Umbilical cord (tissue), 2 donors: ENCODE data around the gene CDKAL1. TPM values are rescaled to one million over a fixed set of nuclear protein-coding genes. Genes with fewer than 3 reads are reported as not detected.
"Not testable (repeated sequence)": the region's sequence is repeated elsewhere in the genome, so short reads cannot be mapped to it uniquely, and the experiment has no call there.

ENCODE experiments used
- DNase-seq: peaks from one replicate; pipeline ENCODE4 v3.0.0-alpha.2; 2015; ENCODE audit warnings: low spot score
- total RNA-seq: library from RNA; depleted of rRNA; stranded (reverse); fragments of >200 nt; gene quantifications from one replicate; pipeline ENCODE4 v1.2.3, GENCODE V29; 2014; ENCODE audit warnings: low replicate concordance; ENCODE audit not compliant: insufficient read depth

The CDKAL1 gene
- total RNA-seq, 1 donor from 2014 or later = 24.6 TPM

DNA sequence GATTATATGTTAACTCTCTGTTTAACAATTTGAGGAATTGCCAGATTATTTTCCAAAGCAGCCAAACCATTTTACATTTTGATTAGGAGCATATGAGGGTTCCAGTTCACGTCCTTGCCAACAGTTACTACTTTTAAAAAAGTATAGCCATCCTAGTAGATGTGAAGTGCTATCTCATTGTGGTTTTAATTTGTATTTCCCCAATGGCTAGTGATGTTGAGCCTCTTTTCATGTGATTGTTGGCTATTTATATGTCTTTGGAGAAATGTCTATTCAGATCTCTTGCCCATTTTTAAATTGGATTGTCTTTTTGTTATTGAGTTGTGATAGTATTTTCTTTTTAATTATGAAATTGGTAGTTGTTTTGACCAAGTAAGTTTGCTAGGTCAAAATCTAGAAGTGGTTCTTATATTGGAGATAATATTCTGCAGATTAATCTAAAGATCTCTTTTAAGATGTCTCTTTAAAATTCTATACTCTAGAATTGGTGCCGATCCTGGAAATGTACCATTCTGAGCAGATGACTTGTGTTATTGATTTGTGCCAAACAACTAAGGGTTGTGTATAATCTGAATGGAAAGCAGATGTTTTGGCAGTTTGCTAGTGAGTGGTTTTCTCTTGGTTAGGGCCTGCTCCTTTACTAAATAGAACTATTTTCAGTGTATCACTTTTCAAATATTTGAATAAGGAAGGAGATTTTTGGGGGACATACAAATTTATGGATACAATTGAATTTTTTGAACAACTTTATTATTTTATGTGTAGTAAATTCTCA, 99.5 kb downstream of the CDKAL1 start:
- DNase-seq = no peak

DNA sequence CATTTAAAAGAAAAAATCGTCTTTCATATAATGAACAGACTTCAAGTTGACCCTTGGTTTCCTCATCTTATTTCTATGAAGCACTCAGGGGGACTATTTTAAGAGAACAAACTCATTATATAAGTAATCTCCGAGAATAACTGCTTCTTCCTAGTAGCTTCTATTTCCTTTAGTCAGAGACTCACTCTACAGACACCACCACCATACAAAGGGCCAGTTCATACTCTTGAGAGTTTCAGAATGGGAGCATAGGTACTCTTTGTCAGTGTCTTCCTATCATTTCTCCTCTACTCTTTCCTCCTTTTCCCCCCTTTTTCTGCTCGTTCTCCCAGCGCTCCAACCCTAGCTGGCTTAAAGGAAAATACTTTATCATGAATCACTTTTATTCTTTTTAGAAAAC, 104.9 kb downstream of the CDKAL1 start:
- DNase-seq = no peak

DNA sequence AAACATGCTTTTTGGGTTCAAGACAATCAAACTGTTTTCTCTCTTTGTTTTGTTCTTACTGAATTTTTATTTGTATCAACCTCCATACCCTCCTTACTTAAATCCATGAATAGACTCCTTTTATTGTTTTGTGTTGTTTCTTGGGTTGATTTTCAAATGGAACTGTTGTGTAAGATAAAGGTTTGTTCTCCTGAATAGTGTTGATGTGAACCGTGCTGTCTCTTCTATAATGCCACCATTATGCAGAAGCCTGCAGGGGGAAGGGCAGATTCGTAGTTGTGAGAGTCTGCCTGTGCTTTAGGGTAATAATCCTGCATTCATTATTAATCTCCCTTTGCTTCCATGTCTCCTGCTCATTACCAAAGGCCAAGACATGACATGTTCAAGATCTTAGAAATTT, 105.9 kb downstream of the CDKAL1 start:
- DNase-seq = no peak

DNA sequence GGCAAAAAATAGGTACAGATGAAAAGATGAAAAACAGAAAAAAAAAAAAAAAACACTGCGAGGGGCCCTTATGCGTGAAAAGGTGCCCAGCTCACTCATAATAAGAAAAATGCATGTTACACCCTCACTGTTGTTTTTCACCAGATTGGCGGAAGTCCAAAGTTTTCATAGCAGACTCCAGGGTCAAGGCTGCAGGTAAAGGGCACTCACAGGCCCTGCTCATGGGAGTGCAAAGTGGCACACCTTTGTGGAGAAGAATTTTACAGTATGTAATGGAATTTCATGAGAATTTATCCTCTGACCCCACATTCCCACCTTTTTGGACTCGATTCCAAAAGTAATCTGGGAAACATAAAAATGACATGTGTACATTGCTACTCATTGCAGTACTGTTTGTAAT, 108.2 kb downstream of the CDKAL1 start:
- no peak for DNase-seq

DNA sequence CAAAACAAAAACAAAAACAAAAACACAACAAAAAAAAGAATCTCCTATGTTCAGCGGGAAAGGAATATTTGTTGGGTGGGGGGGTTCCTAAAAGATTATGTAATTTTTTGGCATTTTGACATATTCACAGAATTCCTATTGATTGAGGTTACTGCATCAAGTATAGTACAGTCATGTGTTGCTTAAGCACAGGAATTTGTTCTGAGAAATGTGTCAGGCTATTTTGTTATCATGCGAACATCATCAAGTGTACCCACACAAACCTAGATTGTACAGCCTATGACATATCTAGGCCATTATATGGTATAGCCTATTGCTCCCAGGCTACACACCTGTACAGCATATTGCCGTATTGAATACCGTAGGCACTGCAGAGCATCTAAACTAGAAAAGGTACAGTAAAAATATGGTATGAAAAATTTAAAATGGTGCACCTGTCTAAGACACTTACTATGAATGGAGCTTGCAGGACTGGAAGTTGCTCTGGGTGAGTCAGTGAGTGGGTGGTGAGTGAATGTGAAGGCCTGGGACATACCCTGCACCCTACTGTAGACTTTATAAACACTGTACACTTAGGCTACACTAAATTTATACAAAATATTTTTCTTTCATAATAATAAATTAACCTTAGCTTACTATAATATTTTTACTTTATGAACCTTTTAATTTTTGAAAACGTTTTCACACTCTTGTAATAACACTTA, 110.6 kb downstream of the CDKAL1 start:
- no peak for DNase-seq

DNA sequence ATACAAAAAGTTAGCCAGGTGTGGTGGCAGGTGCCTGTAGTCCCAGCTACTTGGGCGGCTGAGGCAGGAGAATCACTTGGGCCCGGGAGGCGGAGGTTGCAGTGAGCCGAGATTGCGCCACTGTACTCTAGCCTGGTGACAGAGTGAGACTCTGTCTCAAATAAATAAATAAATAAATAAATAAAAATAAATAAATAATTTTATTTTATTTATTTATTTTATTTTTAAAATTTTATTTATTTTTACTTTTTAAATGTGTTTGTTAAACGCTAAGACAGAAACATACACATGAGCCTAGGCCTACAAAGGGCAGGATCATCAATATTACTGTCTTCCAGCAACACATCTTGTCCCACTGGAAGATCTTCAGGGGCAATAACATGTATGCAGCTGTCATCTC, 111.3 kb downstream of the CDKAL1 start:
- DNase-seq = not testable (repeated sequence)

DNA sequence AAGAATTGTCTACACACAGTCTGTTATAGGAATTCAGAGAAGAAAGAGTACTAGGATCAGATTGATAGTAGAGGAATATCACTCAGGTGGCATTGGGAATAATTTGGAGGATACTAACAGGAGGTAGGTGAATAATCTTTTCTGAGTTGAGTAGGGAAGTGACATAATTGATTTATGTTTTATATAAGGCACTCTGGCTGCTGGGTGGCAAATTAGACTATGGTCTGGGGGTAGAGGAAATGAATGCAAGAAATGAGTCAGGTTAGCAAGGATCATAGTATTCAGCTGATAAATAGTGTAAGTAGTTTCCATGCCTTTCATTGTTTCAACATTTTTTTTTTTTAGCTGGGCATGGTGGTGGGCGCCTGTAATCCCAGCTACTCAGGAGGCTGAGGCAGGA, 113.3 kb downstream of the CDKAL1 start:
- DNase-seq = no peak

DNA sequence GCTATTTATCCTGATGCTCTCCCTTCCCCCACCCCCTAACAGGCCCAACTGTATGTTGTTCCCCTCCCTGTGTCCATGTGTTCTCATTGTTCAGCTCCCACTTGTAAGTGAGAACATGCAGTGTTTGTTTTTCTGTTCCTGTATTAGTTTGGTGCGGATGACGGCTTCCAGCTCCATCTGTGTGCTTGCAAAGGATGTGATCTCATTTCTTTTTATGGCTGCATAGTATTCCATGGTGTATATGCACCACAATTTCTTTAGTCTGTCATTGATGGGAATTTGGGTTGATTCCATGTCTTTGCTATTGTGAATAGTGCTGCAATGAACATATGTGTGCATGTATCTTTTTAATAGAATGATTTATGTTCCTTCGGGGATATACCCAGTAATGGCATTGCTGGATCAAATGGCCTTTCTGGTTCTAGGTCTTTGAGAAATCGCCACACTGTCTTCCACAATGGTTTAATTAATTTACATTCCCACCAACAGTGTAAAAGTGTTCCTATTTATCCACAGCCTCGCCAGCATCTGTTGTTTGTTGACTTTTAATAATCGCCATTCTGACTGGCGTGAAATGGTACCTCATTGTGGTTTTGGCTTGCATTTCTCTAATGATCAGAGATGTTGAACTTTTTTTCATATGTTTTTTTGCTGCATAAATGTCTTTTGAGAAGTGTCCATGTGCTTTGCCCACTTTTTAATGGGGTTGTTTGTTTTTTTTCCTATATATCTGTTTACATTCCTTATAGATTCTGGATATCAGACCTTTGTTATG, 115.6 kb downstream of the CDKAL1 start:
- DNase-seq = not testable (repeated sequence)

DNA sequence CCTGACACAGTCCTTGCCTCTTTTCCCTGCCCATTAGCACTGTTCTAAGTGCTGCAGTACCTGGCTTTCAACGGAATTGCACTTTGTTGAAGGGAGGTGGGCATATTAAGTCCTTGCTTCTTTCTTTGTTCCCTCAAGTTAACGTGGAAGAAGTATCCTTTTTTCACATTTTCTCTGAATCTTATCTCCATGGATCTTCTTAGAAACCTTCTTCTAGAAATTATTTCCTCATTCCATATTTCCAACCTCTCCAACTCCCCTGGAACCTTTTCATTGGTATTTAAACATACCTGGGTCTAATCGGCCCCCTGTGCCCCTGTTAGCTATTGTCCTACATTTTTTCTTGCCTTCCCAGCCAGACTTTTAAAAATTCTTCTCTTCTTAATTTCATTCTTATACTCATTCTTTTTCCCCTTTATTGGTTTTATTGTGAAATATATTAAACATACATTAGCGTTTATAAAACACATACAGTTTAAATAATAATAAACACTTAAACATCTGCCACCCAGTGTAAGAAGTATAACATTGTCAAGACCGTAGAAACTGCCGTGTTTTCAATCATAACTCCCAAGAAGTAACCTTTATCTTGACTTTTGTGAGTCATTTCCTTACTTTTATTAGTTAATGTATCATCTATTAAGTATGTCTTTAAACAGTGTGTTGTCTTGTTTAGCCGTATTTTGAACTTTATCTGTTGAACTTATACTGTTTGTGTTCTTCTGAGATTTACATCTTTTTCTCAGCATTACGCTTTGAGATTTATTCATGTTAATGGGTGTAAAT, 118.2 kb downstream of the CDKAL1 start:
- no peak for DNase-seq

DNA sequence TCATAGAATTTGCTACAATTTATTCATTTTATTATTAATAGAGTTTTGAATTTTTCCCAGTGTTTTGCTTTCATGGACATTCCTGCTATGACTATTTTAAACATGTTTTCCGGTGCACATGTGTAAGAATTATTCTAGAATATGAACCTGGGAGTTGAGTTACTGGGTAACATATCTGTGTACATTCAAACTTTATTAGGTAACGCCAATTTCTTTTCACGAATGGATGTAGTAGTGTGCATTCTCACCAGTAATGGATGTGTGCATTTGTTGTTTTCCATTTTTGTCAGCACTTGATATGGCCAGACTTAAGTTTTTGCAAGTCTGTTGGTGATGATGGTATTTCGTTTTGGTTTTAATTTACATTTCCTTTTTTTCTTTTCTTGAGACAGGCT, 118.8 kb downstream of the CDKAL1 start:
- DNase-seq = no peak

DNA sequence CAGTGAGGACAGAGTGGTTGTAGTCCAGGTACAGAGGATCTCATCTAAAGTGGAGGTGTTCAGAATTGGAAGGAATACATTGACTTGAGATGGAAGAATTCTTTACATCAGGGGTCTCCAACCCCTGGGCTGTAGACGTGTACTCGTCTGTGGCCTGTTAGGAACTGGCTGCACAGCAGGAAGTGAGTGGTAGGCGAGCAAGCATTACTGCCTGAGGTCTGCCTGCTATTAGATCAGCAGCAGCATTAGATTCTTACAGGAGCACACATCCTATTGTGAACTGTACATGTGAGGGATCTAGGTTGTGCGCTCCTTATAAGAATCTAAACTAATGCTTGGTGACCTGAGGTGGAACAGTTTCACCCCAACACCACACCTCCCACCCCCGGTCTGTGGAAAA, 121.1 kb downstream of the CDKAL1 start:
- no peak for DNase-seq

DNA sequence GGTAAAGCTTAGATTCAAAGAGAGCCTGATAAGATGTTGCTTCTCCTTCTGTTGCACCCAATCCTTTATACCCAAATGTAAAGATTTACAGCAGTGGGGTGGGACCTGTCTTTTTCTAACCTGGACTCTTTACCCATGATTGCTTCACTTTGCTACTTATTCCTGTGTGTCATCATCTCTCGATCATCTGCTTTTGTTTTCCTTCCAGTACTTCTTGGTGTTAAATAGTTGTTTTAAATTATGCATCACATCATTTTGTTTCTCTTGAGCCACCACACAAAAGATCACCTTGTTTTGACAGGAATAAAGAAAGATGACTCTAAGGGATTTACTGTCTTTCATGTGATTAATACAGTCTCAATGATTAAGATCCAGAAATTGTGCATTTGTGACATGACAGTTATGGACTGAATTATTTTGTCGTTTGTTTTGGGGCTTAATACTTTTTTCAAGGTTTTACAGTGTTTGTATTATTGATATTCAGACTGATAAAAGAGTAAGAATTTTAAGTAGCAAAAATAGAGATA, 123.1 kb downstream of the CDKAL1 start:
- no peak for DNase-seq

DNA sequence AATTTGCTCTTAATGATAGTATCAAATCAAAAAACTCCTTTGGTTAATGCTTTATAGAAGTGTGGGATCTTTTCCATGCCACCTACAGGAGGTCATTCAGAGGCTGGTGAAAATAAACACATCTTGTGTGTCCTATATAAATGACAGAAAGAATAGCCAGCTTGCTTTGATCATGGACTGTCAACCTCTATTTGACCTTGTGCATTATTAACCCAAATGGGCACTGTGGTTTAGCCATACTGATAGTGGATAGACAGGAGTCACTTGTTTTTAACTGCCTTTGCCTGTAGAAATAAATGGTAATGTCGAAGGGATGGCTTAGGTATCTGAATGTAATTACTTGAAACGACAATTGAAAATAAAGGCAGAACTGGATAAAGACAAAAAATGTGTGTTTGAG, 123.8 kb downstream of the CDKAL1 start:
- no peak for DNase-seq

DNA sequence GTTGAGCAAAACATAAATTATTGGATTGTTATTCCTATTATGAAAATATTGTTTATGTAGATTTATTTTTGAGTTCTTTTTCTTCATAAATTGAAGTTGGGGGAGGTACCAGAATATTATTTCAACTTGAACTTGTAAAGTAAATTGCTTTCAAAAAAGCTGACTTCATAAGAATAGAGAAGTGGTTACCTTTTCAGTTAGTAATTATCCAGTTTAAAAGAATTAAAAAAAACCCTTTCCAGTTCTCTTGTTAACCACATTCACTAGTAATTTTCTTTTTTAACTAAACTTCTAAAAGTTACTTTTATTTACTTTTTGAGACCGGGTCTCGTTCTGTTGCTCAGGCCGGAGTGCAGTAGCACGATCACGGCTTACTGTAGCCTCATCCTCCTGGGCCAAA, 124.3 kb downstream of the CDKAL1 start:
- DNase-seq = no peak

DNA sequence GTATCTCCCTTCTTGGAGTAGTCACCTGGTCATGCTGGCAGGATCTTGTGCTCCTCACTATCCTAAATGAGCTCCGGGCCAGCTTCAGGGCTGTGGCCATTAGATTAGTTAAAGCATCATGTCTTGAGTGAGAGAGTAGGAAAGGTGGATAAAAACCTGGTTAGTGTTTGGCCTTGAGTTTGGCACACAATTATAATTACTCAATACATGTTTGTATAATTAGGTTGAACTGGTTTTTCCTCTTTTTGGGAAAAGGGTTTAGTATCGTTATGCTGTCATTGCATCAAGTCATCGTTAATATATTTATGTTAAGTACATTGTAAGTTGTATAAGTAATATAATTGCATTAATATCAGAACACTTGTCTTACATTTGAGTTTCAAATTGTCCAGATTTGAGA, 126.3 kb downstream of the CDKAL1 start:
- no peak for DNase-seq

DNA sequence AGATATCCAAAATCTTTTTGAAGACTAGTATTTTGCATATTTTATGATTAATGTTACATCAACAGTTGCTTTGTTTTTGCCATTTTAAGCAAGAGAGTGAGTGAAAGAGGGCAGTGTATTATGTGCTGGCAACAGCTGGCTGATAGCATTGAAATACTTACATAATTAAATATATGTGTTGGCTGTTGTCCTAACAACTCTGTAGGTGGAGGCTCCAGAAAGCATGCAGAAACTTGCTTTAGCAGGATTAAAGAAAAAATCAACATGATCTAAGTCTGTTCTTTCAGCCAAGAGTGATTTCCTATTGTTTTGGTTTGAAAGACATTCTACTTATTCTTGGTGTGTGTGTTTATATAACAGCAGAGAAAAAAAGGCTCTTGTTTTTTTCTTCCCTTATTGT, 127.5 kb downstream of the CDKAL1 start:
- DNase-seq = peak; percentile 58

DNA sequence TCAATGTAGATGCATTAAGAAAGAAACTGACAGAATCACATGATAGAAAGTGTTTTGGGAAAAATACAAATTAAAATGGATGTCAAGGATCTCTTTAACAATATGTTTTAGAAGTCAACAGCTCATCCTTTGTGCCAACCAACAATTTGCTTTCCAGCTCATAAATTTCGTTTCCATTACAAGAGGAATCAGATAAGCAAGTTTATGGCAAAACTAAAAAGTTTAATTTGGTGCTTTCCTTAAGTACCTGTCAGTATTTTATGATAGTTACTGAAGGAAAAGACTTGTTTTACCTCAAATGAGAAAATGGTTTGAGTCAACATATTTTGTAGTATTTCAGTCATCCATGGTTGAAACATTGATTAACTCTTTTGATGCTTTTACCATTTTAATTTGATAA, 130.0 kb downstream of the CDKAL1 start:
- no peak for DNase-seq

DNA sequence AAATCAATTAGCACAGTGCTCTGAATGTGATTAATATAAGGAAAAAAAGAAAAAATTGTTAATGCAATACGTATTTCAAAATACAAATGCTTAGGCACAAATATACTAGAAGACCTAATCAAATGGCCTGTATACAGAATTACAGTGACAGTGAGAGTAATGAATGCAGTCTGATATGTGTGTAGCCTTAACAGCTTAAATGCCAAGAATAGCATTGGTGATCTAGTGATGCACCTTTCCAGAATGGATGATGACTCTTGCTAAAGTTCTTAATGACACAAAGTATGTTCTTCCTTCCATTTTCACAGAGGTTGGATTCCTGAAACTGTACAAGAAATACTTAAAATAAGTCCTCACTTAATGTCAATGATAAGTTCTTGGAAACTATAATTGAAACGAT, 131.0 kb downstream of the CDKAL1 start:
- no peak for DNase-seq

DNA sequence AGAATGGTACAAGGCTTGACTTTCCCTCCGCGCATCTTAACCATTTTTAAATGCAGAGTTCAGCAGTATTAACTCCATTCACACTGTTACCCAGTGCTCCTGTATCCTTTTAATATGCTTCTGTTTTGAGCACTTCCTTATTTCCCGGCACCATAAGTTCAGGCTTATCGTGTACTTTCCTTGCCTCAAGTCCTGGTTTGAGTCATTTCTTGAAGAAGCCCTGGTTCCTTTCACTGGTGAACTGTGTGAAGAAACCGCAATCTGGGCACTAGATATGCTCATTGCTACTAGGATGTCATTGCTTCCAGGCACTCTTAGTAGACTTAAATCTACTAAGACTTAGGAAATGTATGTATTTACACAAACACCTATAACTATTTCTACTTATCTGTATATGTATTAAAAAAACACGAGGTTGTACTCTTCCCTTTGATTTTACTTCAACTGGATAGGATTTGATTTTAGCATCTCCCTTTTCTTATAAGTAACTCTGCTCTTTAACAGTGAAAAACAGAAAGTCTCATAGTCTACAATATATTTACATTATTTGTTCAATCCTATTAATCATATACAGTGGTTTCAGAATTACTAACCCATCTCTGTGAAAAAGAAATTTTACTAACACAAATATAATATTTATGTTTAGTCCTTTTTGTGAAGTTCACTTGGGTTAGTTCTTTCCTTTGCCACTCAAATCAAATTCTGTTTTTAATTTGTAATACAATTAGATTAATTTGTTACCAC, 135.5 kb downstream of the CDKAL1 start:
- DNase-seq = no peak

DNA sequence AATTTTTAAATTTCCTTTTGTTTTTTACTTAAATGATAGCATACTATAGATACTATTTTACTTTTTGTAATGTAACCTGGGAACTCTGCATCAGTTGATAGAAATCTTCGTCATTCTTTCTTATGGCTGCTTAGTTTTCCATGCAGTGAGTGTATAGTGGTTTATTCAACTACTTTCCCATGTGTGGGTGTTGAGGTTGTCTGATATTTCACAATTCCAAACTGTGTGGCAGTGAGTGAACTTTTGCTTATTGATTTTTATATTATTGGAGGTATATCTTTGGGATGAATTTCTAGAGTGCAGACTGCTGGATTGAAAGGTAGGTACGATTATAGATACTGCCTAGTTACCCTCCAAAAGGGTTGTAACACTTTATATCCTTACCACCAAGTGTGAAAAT, 136.5 kb downstream of the CDKAL1 start:
- DNase-seq = no peak

DNA sequence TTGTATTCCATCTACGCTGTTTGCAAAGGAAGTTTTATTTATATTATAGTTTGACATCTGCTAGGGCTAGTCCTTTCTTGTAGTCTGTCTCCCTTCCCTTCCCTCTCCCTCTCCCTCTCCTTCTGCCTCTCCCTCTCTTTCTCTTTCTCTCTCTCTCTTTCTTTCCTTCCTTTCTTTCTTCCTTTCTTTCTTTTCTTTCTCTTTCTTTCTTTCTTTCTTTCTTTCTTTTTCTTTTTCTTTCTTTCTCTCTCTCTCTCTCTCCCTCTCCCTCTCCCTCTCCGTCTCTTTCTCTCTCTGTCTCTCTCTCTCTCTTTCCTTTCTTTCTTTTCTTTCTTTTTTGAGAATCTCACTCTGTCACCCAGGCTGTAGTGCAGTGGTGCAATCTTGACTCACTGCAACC, 137.8 kb downstream of the CDKAL1 start:
- DNase-seq = no peak
